Pancreas (tissue), 10 donors: ENCODE results near the gene C3orf38. TPM values are rescaled to one million over a fixed set of nuclear protein-coding genes. Genes with fewer than 3 reads are reported as not detected.
"Not testable (repeated sequence)": the region's sequence is repeated elsewhere in the genome, so short reads cannot be mapped to it uniquely, and the experiment has no call there.

Experiments used
- ATAC-seq, 4 donors: fragments of 200-7000 bp; cut with Tn5 transposase; one replicate each; pipeline versions ENCODE4 v1.8.0 to v1.9.1; 2020; ENCODE audit warnings: mild to moderate bottlenecking in 4 of 4, moderate library complexity in 4 of 4
- DNase-seq, 6 donors: peaks; one replicate each; pipeline ENCODE4 v3.0.0-alpha.2; 2020
- FAIRE-seq: peaks from 2 replicates; lab custom pipeline; 2012; peaks lifted over from hg19 to GRCh38; lab: Jason Lieb, UNC
- H3K27ac ChIP-seq, 4 donors: fragments of 200-600 bp; sonication (generic); 1 replicate in 3 of 4; 2 replicates in 1 of 4; pipeline versions ENCODE4 v1.5.0 to v1.8.0; 2020
- H3K27me3 ChIP-seq, 4 donors: fragments of 200-600 bp; one replicate each; pipeline ENCODE4 v1.8.0; 2021
- H3K36me3 ChIP-seq, 3 donors: fragments of 200-600 bp; sonication (generic) in 1 of 3; one replicate each; pipeline versions ENCODE4 v1.5.0 to v1.8.0; 2020 to 2021
- H3K4me1 ChIP-seq, 3 donors: fragments of 200-600 bp; one replicate each; pipeline ENCODE4 v1.8.0; 2021
- H3K4me3 ChIP-seq, 4 donors: fragments of 200-600 bp; sonication (generic) in 2 of 4; one replicate each; pipeline versions ENCODE4 v1.5.0 to v1.8.0; 2020 to 2021
- H3K9me3 ChIP-seq, 4 donors: fragments of 200-600 bp; one replicate each; pipeline ENCODE4 v1.8.0; 2021
- WGBS, 2 donors: extraction: QIAGEN DNeasy Blood & Tissue Kit; methylation state at CpG; one replicate each; pipeline ENCODE4 v1.1.7; 2013; 5-methylcytosine and 5-hydroxymethylcytosine counted together
- intact Hi-C, 3 donors: fragments of 100-400 bp; cut with DNase I; formaldehyde crosslinking; loops; one replicate each; pipeline versions ENCODE4 v1.11.1 to v1.14.2; 2022
- polyA plus RNA-seq, 2 donors: library from polyadenylated mRNA; stranded (reverse); fragments of 200-250 nt; gene quantifications; one replicate each; pipeline ENCODE4 v1.2.3, GENCODE V29; 2013
- total RNA-seq, 6 donors: library from RNA; stranded (reverse); fragmentation: NEBNext Ultra II Directional in 4 of 6; extraction: Animal tissue kit (Norgen Biotek cat#: 25700) in 4 of 6; gene quantifications; one replicate each; pipeline versions ENCODE4 v1.2.1 to v1.2.4, GENCODE V29; 2021 to 2023
- TF ChIP-seq, protein P1 (sequence below), 4 donors: fragments of 200-600 bp; sonication (generic) in 3 of 4; IDR thresholded peaks; one replicate each; pipeline versions ENCODE4 v1.5.0 to v1.8.0; 2021; ENCODE audit warnings: antibody characterized with exemption in 4 of 4
- donor health status: healthy with polysubstance abuse.
- donor health status: DM: no; HTN: no; CAD: no; lungs with moderate emphysema.
- donor health status: DM: no; HTN: no; CAD: no.
- donor health status: control.
- donor health status: control.
- donor health status: Bipolar disorder and iron deficiency.
- donor health status: DM: yes; HTN: yes; CAD: no.
- donor health status: DM: no; HTN: no; CAD: no.
- donor health status: DM: no; HTN: no; CAD: no.
- donor health status: DM: yes; HTN: yes; CAD: no.

Gene C3orf38
- total and polyA plus RNA-seq, 8 donors: 2.7 to 11.6 (median 6.9) TPM

DNA sequence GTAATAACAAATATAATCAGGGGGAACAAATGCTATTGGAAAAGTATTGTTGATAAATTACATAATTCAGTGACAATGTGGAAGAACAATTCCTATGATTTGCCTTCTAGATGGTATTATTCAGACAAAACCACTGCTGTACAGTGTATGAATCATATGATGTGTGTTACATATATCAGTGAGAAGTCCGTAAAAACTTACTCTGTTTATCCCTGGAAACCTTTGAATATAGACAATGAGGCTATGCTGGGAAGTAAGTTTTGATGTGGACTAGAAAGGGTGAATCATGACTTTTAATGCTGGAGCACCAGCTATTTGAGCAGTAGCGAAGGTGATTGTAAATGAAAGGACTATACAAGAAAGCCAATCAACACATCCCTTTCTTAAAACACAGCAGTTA is 17.9 kb downstream of the C3orf38 start:
- intact Hi-C loops: no loop called here
- FAIRE-seq (no peak), ATAC-seq (no peak), DNase-seq (no peak)
- H3K36me3 ChIP-seq: no peaks in the 10 kb centered on the region
- TF ChIP-seq, protein P1, sequence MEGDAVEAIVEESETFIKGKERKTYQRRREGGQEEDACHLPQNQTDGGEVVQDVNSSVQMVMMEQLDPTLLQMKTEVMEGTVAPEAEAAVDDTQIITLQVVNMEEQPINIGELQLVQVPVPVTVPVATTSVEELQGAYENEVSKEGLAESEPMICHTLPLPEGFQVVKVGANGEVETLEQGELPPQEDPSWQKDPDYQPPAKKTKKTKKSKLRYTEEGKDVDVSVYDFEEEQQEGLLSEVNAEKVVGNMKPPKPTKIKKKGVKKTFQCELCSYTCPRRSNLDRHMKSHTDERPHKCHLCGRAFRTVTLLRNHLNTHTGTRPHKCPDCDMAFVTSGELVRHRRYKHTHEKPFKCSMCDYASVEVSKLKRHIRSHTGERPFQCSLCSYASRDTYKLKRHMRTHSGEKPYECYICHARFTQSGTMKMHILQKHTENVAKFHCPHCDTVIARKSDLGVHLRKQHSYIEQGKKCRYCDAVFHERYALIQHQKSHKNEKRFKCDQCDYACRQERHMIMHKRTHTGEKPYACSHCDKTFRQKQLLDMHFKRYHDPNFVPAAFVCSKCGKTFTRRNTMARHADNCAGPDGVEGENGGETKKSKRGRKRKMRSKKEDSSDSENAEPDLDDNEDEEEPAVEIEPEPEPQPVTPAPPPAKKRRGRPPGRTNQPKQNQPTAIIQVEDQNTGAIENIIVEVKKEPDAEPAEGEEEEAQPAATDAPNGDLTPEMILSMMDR (IDR thresholded peaks at IDR 0.05): no peak
- H3K4me3 ChIP-seq: no peak overlapping the region
- H3K27ac ChIP-seq: no peak overlapping the region
- WGBS, 2 donors: 95 to 96% methylated on average over 2 of the region's 2 CpGs
- no peaks in the 10 kb centered on the region for H3K9me3 ChIP-seq
- no peaks in the 10 kb centered on the region for H3K4me1 ChIP-seq
- no peaks in the 10 kb centered on the region for H3K27me3 ChIP-seq

DNA sequence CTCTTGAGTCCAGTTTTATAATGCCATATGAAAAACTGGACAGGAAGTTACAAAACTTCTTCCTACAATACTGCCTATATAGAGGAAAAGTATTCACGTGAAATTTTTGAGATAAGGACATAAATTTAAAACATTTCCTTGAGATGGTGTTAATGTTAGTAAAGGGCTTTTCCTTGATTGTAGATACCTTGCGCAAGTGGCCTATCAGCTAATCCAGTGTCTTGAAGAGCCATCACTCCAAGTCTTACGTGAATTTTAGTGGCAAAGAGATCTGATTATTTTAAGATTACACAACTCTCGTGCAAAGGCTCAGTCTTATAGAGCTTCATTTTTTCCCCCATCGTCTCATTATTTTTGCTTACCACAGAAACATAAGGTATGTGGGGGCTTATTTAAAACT is 18.4 kb downstream of the C3orf38 start:
- FAIRE-seq (no peak), ATAC-seq (no peak), DNase-seq (no peak)
- H3K36me3 ChIP-seq: no peaks in the 10 kb centered on the region
- H3K27ac ChIP-seq: no peak overlapping the region
- H3K4me1 ChIP-seq: no peaks in the 10 kb centered on the region
- intact Hi-C loops: no loop called here
- WGBS, 2 donors: 81 to 88% methylated on average over 5 of the region's 5 CpGs
- TF ChIP-seq, protein P1 (IDR thresholded peaks at IDR 0.05): no peak
- no peaks in the 10 kb centered on the region for H3K9me3 ChIP-seq
- no peaks in the 10 kb centered on the region for H3K27me3 ChIP-seq
- no peak overlapping the region for H3K4me3 ChIP-seq

DNA sequence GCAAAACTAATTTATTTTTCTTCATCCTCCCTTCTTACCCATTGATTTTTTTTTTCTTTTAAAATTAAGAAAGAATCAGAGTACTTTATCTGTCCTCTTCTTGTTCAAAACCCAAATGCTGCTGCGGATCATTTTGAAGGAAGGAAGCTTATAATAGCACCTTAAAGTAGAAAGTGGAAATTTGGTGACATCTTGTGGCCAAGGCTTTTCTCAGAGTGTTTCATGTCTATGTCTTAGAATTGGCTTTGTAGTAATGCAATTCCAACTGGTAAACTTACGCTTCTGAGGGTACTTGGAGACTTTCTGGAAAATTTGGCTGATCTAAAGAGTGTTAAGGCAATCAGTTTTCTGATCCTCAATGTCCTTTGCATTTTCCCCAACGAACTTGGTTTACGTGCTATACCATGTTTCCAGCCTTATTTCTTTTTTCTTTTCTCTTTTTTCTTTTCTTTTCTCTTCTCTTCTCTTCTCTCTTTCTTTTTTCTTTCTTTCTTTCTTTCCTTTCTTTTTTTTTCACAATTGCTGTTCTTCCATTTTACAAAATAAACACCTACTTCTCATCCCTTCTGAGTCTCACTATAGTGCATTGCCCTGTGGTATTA is 30.7 kb downstream of the C3orf38 start:
- H3K4me3 ChIP-seq: no peak overlapping the region
- H3K27me3 ChIP-seq: no peaks in the 10 kb centered on the region
- no peaks in the 10 kb centered on the region for H3K4me1 ChIP-seq
- DNase-seq (no peak), ATAC-seq (no peak), FAIRE-seq (peak; percentile 78)
- intact Hi-C loops: no loop called here
- no peak overlapping the region for H3K27ac ChIP-seq
- WGBS, 2 donors: 57 to 70% methylated on average over 4 of the region's 4 CpGs
- H3K36me3 ChIP-seq: no peaks in the 10 kb centered on the region
- TF ChIP-seq, protein P1 (IDR thresholded peaks at IDR 0.05): no peak
- no peaks in the 10 kb centered on the region for H3K9me3 ChIP-seq

DNA sequence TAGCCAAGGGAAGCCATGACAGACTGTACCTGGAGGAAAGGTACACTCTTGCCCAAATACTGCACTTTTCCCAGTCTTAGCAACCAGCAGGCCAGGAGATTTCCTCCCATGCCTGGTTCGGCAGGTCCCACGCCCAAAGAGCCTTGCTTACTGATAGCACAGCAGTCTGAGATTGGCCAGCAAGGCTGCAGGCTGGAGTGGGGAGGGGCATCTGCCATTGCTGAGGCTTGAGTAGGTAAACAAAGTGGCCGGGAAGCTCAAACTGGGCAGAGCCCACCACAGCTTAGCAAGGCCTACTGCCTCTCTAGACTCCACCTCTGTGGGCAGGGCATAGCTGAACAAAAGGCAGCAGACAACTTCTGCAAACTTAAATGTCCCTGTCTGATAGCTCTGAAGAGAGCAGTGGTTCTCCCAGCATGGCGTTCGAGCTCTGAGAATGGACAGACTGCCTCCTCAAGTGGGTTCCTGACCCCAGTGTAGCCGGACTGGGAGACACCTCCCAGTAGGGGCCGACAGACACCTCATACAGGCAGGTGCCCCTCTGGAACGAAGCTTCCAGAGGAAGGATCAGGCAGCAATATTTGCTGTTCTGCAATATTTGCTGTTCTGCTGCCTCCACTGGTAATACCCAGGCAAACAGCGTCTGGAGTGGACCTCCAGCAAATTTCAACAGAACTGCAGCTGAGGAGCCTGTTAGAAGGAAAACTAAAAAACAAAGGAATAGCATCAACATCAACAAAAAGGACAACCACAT is 32.6 kb downstream of the C3orf38 start:
- H3K9me3 ChIP-seq, ATAC-seq, H3K27me3 ChIP-seq, intact Hi-C loops, FAIRE-seq, H3K36me3 ChIP-seq, H3K4me1 ChIP-seq, DNase-seq, H3K4me3 ChIP-seq, H3K27ac ChIP-seq: not testable (repeated sequence)
- WGBS, 2 donors: 80 to 85% methylated on average over 9 of the region's 9 CpGs

DNA sequence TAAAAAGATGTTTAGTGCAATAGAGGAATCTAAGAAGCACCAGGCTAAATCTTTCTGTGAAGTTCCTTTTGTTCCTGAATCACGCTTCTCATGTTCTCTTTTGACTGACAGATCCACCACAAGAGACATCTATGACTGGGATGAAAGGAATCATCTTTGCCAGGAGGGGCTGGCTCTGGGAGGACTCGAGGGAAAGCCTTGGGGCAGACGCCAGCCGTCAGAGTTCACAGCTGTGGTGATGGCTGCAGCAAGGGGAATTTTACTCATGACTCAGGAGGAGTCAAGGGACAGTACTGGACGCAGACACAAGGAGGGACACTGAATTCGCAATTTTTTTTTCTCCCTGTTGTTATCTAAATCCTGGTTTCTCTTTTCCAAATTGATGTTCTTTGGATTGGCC is 38.7 kb downstream of the C3orf38 start:
- H3K27me3 ChIP-seq: no peaks in the 10 kb centered on the region
- H3K4me1 ChIP-seq: no peaks in the 10 kb centered on the region
- H3K36me3 ChIP-seq: no peaks in the 10 kb centered on the region
- FAIRE-seq (no peak), ATAC-seq (no peak), DNase-seq (no peak)
- WGBS, 2 donors: 70 to 75% methylated on average over 6 of the region's 6 CpGs
- no peaks in the 10 kb centered on the region for H3K9me3 ChIP-seq
- no peak overlapping the region for H3K4me3 ChIP-seq
- TF ChIP-seq, protein P1 (IDR thresholded peaks at IDR 0.05): no peak
- H3K27ac ChIP-seq: no peak overlapping the region
- intact Hi-C loops: no loop called here
